ENCODE measurements around the gene PTPRK.

PTPRK gene

GRCh38 chr6:128379577-128379976 lies 140.8 kb downstream of the PTPRK start:
- no peak for DNase-seq

- no peak for DNase-seq
Observed at GRCh38 chr6:128376952-128377503, 143.4 kb downstream of the PTPRK start.

- DNase-seq: no peak
Observed at GRCh38 chr6:128371136-128371535, 149.3 kb downstream of the PTPRK start.

- DNase-seq: no peak
Observed at GRCh38 chr6:128370072-128370471, 150.3 kb downstream of the PTPRK start.

- DNase-seq: no peak
Observed at GRCh38 chr6:128368213-128368944, 152.0 kb downstream of the PTPRK start.

DNA sequence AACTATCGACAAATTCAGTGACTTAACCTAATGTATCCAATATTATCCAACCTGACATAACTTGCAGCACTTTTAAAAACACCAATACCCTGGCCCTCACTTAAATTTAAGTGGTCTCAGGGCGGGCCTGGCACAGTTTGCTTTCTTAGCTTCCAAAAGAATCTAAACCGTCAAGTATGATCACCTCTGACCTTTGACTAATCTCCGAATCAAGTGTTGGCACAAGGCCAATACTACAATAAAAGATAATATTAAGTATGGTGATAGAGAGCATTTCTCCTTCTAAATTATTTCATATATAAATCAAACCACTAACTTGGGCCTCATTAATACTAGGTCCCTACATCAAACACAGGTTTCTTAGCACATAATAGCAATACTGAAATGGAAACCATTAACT lies 153.0 kb downstream of the PTPRK start:
- no peak for DNase-seq

DNA sequence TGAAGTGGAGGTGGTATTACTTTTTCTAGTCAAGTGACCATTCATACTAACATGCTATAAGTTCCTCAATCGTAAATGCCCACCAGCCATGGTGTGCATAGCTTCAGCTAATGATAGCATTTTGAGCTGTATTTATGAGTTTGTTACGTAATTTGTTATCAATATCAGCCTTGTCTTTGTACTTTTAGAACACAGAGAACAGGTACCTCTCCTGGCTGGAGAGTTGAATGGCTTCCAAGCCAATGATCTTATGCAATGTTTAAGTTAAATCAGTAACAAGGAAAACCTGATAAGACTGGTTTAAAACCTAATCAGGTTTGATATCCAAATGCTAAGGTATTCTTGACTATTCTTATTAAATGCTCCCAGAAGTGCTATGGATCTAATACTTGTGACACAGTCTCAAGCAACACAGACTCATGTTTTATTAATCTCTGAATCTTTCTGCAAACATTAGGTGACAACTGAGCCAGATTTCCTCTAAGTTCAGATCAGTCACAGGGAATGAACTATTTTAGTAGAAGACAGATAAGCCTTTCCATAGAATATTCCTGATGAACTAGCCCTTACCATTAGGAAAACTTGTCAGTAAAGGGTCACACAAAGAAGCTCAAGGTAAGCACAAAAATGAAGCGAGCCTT lies 154.8 kb downstream of the PTPRK start:
- DNase-seq: no peak

DNA sequence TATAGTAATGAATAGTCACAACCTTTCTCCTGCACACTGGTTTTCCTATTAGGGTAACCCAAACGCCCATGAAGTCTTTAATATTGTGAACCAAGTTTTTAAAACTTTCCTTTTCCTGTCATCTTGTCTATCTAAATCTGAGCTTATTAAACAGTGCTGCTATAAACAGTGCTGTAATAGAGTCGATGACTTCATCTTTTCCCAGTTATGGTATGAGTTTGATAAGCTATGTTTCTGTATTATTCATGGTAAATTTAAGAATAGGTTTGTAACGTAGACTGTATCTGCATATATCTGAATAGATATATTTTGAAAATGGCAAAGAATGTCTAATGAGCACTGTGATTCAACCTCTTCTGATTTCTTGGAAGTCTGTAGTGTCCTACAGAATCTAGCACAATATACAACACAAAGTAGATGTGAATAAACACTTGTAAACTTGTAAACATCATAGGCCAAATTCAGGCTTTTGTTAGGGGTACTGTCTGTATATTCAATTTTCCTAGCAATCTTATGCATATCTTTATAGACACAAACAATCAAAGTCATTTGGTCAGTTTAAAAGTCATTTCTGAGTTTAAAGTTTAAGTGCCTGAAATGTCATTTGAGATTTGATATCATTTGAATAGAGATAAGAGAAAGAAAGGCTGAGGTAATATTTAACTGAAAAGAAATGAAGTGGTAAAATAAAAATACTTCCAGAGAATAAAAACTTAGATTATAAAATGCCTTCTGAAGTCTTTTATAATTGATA lies 155.5 kb downstream of the PTPRK start:
- DNase-seq: no peak

DNA sequence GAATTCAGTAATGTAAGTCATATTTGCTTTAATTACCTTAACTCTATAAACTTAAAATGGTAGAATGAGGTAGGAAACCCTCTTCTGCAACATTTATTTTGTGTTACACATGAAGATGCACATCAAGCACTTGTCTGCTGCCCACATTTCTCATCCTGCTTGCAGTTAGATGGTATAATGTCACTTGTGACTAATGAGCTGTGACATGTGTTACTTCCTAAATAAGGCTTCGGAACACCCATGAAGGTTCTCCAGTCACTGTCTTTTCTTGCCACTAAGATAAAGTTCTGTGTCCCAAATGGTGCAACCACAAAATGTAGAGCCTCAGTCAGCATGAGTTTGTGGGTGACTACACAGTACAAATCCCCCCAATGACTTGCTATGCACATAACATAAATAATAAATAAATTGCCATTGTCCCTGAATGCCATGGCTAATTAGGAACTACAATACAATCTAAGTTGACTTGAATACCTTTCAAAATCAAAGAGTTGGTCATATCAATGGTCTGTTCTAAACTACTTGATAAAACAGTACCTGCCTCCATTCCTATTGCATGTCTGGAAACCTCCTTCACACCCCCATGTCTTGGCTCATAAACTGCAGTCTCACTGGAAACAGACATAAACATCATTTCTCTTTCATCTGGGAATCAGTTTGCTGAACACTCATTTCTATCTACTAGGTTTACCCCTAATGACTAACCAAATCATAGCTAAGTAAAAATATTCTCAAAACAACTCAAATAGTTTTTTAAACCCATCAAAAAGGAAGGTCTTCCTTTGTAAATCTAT lies 157.2 kb downstream of the PTPRK start:
- no peak for DNase-seq

GRCh38 chr6:128361378-128361777 lies 159.0 kb downstream of the PTPRK start:
- no peak for DNase-seq

- no peak for DNase-seq
Observed at GRCh38 chr6:128358244-128358776, 162.1 kb downstream of the PTPRK start.

- DNase-seq: no peak
Observed at GRCh38 chr6:128357392-128358130, 162.8 kb downstream of the PTPRK start.

DNA sequence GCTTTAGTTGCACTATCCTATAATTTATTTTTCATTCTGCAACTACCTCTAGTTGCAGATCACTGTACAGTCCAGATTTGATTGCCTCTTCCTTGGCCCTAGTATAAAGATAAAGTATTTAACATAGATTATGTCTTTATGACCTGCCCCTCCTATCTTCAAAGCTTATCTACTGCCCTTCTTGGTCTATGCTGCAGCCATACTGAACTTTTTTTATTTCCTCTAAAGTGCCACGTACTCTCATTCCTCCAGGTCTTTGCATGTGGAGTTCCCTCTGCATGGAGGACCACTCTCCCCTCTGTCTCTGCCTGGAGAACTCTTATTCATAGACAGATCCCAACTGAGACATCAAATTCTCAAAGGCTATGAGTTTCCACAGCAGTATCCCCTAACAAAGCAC lies 168.0 kb downstream of the PTPRK start:
- DNase-seq: no peak

GRCh38 chr6:128351255-128351514 lies 169.2 kb downstream of the PTPRK start:
- no peak for DNase-seq

- no peak for DNase-seq
Observed at GRCh38 chr6:128350416-128351254, 169.8 kb downstream of the PTPRK start.

DNA sequence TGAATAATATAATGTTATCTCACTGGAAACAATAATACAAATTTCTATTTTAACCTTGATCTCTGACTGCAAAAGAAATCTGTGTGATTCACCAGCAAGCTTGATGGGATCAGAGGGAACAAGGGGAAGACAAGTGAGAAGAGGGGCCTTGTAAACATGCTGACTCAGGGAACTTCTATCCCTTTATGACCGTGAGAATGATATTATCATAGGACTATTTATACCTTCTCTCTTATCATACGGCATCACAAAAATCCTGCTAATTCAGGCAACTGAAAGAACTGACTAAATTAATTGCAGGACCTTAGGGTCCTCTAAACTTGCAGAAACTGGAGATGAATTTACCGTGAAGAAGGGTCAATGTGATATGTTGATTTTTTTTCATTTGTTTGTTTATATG lies 173.3 kb downstream of the PTPRK start:
- DNase-seq: no peak

DNA sequence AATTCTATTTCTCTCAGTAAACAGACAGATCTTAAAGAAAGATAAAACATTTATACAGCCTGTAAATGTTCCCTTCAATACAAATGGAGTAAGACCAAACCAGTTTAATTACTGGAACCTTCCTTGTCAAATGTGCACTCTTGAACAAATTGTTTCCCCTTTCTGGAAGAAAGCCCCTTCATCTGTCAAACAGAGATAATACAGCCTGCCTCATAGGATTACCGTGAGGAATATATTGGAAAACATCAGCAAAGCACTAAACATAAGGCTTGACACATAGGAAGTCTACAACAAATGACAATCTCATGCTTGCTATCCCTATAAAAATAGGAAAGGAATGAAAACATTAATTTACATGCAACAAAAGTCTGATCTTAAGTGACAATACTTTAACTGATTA lies 173.8 kb downstream of the PTPRK start:
- DNase-seq: no peak

- no peak for DNase-seq
Observed at GRCh38 chr6:128345278-128345677, 175.1 kb downstream of the PTPRK start.

DNA sequence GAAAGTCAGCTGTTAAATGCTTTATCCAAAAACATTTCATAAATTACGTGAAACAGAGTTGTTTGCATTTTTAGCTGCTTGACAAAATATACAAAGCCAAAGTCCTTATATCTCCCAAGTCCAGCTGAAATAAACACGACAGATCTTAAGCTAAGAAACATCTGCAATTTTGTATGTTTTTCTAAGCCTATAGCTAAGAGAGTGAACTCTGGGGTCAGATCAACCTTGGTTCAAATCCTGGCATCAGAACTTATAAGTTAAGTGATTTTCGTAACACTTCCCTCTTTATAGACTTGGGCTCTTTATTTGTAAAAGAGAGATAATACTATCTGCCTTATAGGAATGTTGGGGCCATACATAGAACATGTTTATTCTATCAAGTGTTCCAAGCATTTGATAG lies 176.7 kb downstream of the PTPRK start:
- DNase-seq: no peak

GRCh38 chr6:128339635-128340450 lies 180.6 kb downstream of the PTPRK start:
- no peak for DNase-seq

Data from activated CD4-positive, alpha-beta T cell treated with anti-CD3 and anti-CD28 coated beads for 1 hour (primary cell).